Activated CD4-positive, alpha-beta T cell treated with anti-CD3 and anti-CD28 coated beads for 1 hour (primary cell): ENCODE data around the gene WDR87.
"Not testable (repeated sequence)": the region's sequence is repeated elsewhere in the genome, so short reads cannot be mapped to it uniquely, and the experiment has no call there.

Source experiments
- DNase-seq: peaks from one replicate; pipeline ENCODE4 v3.0.0-alpha.2; 2020

The WDR87 gene

GRCh38 chr19:37929355-37929923 is 23.0 kb upstream of the WDR87 start:
- DNase-seq = no peak

DNA sequence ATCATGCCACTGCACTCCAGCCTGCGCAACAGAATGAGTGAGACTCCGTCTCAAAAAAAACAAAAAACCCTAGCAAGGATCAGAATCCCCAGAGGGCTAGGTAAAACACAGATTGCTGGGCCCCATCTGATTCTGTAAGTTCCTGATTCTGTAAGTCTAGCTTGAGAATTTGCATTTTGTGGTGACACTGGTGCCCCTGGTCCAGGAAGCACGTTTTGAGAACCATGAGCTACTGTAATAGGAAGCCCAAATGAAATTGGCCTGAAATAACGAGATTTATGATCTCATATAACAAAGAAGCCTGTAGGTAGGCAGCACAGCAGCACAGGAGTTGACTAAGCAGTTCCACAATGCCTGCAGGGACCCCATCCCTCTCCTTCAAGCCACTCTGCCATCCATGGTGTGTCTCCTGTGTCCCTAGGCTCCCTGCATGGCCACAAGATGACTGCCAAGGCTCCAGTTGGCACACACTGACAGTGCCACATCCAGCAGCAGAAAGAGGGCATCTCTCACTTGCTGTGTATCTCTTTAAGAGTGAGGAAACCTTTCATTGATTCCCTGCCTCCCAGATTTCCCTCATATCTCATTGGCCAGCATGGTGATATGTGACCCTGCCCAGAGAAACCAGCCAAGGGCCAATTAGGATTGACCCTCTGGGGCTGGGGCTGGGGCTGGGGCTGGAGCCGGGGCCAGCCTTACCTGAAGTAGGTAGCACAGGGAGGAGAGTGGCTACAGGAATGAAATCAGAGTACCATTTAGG is 22.3 kb upstream of the WDR87 start:
- DNase-seq = no peak

DNA sequence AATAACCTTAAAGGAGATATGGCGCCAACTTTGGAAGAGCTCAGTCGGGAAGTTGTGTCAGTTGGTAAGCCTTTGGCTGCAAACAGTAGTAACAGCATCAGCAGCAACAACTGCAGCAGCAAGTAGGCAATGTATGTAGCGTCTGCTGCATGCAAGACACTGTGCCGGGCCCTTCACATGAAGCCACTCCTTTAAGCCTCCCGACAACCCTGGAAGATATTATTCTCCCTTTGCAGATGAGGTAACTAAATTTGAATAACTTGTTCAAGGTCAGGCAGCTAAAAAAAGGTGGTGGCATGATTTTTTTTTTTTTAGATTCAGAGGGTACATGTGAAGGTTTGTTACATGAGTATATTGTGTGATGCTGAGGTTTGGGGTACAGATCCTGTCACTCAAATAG is 20.3 kb upstream of the WDR87 start:
- DNase-seq = no peak

DNA sequence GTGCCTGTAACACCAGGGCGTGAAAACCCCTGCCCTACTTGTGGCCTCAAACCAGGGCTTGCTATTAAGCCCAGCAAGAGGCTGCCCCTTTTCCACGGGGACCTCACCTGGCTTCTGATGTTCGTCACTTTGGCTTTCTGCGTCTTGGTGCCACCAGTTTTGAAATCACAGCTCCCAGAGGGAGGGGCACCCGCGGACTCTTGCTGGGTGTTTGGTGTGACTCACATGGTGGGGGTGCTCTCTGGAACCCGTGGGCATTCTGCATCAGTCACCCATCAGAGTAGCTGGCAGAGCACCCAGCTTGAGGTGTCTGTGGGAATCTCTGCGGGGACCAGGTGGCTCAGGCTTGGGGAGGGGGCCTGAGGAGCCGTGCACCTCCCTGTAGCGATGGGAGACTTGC is 19.9 kb upstream of the WDR87 start:
- DNase-seq = no peak

- no peak for DNase-seq
Observed at GRCh38 chr19:37925212-37925611, 18.8 kb upstream of the WDR87 start.

GRCh38 chr19:37924573-37924972 is 18.2 kb upstream of the WDR87 start:
- not testable (repeated sequence) for DNase-seq

GRCh38 chr19:37920591-37921450 is 14.4 kb upstream of the WDR87 start:
- no peak for DNase-seq

GRCh38 chr19:37914908-37915307 is 8.5 kb upstream of the WDR87 start:
- no peak for DNase-seq

DNA sequence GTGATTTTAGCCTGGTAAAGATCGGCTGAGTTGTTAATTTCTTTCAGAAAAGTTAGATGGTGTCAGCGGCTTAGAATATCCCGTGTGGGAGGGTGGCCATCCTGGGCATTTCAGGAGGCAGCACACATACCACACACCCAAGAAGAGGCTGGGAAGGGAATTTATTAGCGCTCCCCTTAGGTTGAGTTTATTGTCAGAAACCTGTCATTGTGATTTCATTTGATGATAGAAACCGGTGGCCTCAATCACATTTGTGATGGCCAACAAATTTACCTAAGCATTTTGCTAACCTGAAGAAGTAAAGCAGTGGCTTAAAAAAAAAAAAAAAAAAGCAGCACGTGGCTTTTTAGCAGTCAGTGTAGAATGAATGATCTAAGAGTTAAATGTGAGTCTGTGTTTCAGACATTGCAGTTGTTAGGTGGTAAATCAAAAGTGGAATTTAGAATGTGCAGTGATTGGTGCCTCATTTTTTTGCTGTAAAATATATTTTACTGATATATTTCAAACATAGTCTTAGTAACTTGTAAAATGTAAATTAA is 3.3 kb upstream of the WDR87 start:
- DNase-seq = no peak

DNA sequence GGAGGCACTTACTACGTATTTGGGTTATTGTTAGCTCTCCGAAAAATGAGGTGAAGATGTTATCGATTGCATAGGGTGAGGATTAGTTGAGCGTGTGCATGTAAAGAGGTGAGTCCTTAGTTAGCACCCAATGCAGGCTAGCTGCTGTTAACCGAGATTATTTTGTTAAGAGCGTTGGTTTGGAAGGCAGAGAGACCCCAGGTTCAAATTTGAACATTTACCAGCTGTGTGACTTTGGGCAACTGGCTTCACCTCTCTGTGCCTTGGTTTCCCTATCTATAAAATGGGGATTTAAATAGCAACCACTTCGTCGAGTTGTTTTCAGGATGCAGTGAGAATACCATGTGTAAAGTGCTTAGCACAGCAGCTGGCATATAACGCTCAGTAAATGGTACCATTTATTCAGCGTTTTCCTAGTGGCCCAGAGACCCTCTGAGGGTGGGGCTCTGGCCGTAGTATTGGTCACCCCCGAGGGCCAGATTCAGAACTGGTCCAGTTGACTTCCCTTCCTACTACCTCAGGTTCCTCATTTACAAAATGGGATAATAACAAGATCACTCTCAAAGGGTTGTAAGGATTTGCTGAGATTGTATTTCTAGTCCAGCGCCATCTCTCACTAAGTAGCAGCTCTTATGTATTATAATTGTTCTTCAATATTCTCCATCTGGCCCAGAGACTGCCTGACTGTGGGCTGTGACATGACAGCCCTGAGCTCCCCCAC is 1.5 kb upstream of the WDR87 start:
- no peak for DNase-seq

- peak; percentile 88 for DNase-seq
Observed at GRCh38 chr19:37906869-37907734, 708 bp upstream of the WDR87 start, which contains the start of gene SIPA1L3. TSS of gene SIPA1L3 (plus strand) at chr19:37907208. CDS start at chr19:38081566, 174,358 bp downstream.

GRCh38 chr19:37903096-37903495 is 3.3 kb downstream of the WDR87 start:
- DNase-seq = no peak

GRCh38 chr19:37902668-37903067 is 3.7 kb downstream of the WDR87 start:
- peak; percentile 71 for DNase-seq

- no peak for DNase-seq
Observed at GRCh38 chr19:37899966-37900365, 6.4 kb downstream of the WDR87 start.

DNA sequence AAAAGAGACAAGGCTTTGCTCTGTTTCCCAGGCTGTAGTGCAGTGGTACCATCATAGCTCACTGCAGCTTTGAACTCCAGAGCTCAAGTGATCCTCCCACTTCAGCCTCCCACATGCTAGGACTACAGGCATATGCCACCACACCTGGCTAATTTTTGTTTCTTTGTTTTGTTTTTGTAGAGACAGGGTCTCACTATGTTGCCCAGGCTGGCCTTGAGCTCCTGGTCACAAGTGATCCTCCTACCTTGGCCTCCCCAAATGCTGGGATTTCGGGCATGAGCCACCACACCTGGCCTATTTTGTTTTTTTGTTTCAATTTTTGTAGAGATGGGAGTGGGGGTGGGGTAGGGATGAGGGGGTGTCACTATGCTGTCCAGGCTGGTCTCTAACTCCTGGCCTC is 6.9 kb downstream of the WDR87 start:
- no peak for DNase-seq

DNA sequence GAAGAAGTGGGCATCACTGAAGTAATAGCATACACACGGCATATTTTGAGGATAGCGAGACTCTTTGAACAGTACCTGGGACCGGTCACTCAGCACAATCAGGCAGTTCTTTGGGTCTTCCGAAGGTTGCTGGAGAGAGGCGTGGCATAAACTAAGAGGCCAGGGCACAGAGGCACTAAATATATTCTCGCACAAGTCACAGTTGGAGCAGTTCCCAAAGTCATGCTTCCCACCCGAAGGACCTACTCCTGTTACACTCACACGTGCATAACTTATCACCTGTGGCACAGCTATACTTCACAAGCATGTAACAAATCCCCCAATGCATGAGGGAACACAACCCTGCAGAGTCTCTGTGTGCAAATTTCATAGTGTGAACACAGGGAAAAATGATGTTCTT is 10.2 kb downstream of the WDR87 start:
- DNase-seq = no peak

- DNase-seq = no peak
Observed at GRCh38 chr19:37893845-37894575, 12.4 kb downstream of the WDR87 start.

GRCh38 chr19:37886571-37886970 is 19.8 kb downstream of the WDR87 start:
- DNase-seq = no peak

DNA sequence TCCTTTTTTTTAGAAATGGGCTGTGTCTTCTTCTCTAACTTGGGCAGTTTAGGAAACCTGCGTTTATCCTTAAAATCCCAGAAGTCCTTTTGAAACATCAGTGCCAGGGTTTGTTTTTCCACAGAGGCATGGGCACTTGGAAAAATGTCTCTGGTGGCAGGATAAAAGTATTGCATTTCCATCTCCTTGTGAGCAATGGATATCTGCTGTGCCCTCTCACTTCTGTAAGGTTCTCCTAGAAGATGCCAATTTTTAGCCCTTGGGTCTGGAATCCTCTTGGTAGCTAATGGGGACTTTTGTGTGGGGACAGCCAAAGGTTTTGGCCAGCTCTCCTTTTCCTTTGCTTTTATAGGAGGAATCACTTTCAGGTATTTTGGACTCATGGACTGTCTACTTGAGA is 21.0 kb downstream of the WDR87 start:
- no peak for DNase-seq

- no peak for DNase-seq
Observed at GRCh38 chr19:37877147-37877546, 29.2 kb downstream of the WDR87 start.

GRCh38 chr19:37876032-37876431 is 30.4 kb downstream of the WDR87 start:
- DNase-seq = no peak
